HL-60 (cell line): ENCODE data around the gene SENP1.

Experiments used
- CTCF ChIP-seq: IDR thresholded peaks from one replicate; pipeline ENCODE4 v1.5.1; 2011; ENCODE audit warnings: low read length, control low read depth, inconsistent platforms; ENCODE audit not compliant: insufficient read depth
- REST ChIP-seq: IDR thresholded peaks from 2 replicates; pipeline ENCODE4 v1.6.1; 2012; ENCODE audit warnings: low read depth; ENCODE audit not compliant: insufficient replicate concordance

GRCh38 chr12:48131517-48131916 lies 25.6 kb upstream of the SENP1 start:
- TF ChIP-seq CTCF (no peak), REST (no peak)
